Measurements from ENCODE around the gene LDB1. TPM values are rescaled to one million over a fixed set of nuclear protein-coding genes. Genes with fewer than 3 reads are reported as not detected.

Gene LDB1
- total and polyA plus RNA-seq, 2 of the 13 experiments (the other 11 are each of a cell fraction or from before 2014, with no cell fraction given) = 17.2 to 45.5 TPM

GRCh38 chr10:102151774-102152544 lies 31.8 kb upstream of the LDB1 start, which contains the start of gene NOLC1 (continued):
- TF ChIP-seq RFXANK (CRISPR knock-in tag; IDR thresholded peaks at IDR 0.05) = peak; percentile 58; the same call in 1 of the 2 replicates
- no peak for TF ChIP-seq PCBP2 (optimal IDR thresholded peaks at IDR 0.05; ENCODE audit: low read depth, low read length, poor library complexity, severe bottlenecking)
- TF ChIP-seq HOXA9 (CRISPR knock-in tag; IDR thresholded peaks at IDR 0.05; ENCODE audit: borderline replicate concordance) = peak; percentile 70; the same call in 1 of the 2 replicates
- TF ChIP-seq MTF2 (CRISPR knock-in tag; IDR thresholded peaks at IDR 0.05; ENCODE audit: borderline replicate concordance) = 0 out of 2 replicates have a peak, but pooled peaks have one; percentile 22
- TF ChIP-seq NFYC (CRISPR knock-in tag; IDR thresholded peaks at IDR 0.05) = peak; percentile 66
- TF ChIP-seq PRDM10 (CRISPR knock-in tag; IDR thresholded peaks at IDR 0.05; ENCODE audit: low read depth) = peak; percentile 98
- TF ChIP-seq TARDBP (CRISPR knock-in tag; IDR thresholded peaks at IDR 0.05) = 0 out of 2 replicates have a peak, but pooled peaks have one; percentile 88
- peak; percentile 86; the same call in 1 of the 2 replicates for TF ChIP-seq MIER3 (CRISPR knock-in tag; IDR thresholded peaks at IDR 0.05; ENCODE audit: borderline replicate concordance)
- TF ChIP-seq, protein P1, sequence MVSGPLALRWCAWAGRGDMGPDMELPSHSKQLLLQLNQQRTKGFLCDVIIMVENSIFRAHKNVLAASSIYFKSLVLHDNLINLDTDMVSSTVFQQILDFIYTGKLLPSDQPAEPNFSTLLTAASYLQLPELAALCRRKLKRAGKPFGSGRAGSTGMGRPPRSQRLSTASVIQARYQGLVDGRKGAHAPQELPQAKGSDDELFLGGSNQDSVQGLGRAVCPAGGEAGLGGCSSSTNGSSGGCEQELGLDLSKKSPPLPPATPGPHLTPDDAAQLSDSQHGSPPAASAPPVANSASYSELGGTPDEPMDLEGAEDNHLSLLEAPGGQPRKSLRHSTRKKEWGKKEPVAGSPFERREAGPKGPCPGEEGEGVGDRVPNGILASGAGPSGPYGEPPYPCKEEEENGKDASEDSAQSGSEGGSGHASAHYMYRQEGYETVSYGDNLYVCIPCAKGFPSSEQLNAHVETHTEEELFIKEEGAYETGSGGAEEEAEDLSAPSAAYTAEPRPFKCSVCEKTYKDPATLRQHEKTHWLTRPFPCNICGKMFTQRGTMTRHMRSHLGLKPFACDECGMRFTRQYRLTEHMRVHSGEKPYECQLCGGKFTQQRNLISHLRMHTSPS (CRISPR knock-in tag; IDR thresholded peaks at IDR 0.05; ENCODE audit: low read depth) = no peak; the same call in 1 of the 2 replicates
- TF ChIP-seq TAF15 (IDR thresholded peaks at IDR 0.05; ENCODE audit: low read depth, low read length, poor library complexity, severe bottlenecking) = no peak
- peak; percentile 96; the same call in 1 of the 2 replicates for TF ChIP-seq KLF12 (CRISPR knock-in tag; IDR thresholded peaks at IDR 0.05; ENCODE audit: borderline replicate concordance)
- peak; percentile 95; the same call in 1 of the 2 replicates for TF ChIP-seq ZBTB4 (CRISPR knock-in tag; IDR thresholded peaks at IDR 0.05; ENCODE audit: borderline replicate concordance)
- no peak for TF ChIP-seq ZNF24 (IDR thresholded peaks at IDR 0.05)
- TF ChIP-seq ZNF737 (CRISPR knock-in tag; IDR thresholded peaks at IDR 0.05; ENCODE audit: borderline replicate concordance) = no peak; the same call in 1 of the 2 replicates
